Measurements from ENCODE around the gene GZMM. TPM values are rescaled to one million over a fixed set of nuclear protein-coding genes. Genes with fewer than 3 reads are reported as not detected.

Gene GZMM
- total RNA-seq, 1 experiment from 2014 or later: 0.59 TPM

- intact Hi-C loops (cut with micrococcal nuclease): no loop called here
- ATAC-seq (no peak), DNase-seq (ENCODE audit: low read depth, low spot score) (no peak)
- ChIA-PET RAD21 (ENCODE audit: low non-redundant PET in 1 of 2, low total read pairs in 2 of 2, uncharacterized antibody in 2 of 2, unreplicated experiment in 2 of 2) (interaction anchor here in 1 of 2 experiments (0.6 to 0.7 kb wide), 2 partner anchors 30 to 34 kb away, joined by 5 to 6 read pairs; no protein-coding TSS in a partner anchor), CTCF (no interaction called here), POLR2A (no interaction called here)
- Histone ChIP-seq H3K9me2 (ENCODE audit: insufficient read depth) (no peaks in the 10 kb centered on the region), H3K9me3 (ENCODE audit: control insufficient read depth in 1 of 2, insufficient read depth in 1 of 2, low read depth in 1 of 2, low read length in 2 of 2) (no peaks in the 10 kb centered on the region), H2AFZ (ENCODE audit: low read depth, low read length, poor library complexity, severe bottlenecking) (no peak overlapping the region), H3K4me1 (ENCODE audit: control insufficient read depth in 1 of 2, insufficient read depth in 2 of 2, low read length in 2 of 2) (peaks cover 2 to 9% of the 10 kb centered on the region in 2 experiments; a peak in 3 of 4 replicates), H3K36me3 (ENCODE audit: control insufficient read depth in 1 of 2, insufficient read depth in 2 of 2, low read length in 2 of 2) (peaks cover 19 to 48% of the 10 kb centered on the region in 2 experiments), H3K79me2 (ENCODE audit: insufficient read depth, low read length) (peaks cover 67% of the 10 kb centered on the region), H3K27ac (ENCODE audit: low read depth, low read length) (no peak overlapping the region), H4K20me1 (ENCODE audit: insufficient read depth) (peaks cover 6% of the 10 kb centered on the region; the same call in 1 of the 2 replicates), H3K4me3 (replicated peaks in 1 of 2; ENCODE audit: low read depth in 1 of 2, low read length in 2 of 2) (no peak overlapping the region), H3K9ac (ENCODE audit: low read length) (no peak overlapping the region), H3K4me2 (ENCODE audit: low read length) (no peak overlapping the region), H3K27me3 (ENCODE audit: insufficient read depth, low read length) (no peaks in the 10 kb centered on the region)
- TF ChIP-seq ELF1 (IDR thresholded peaks at IDR 0.05; ENCODE audit: borderline replicate concordance, low read depth): no peak
- no peak for TF ChIP-seq ATF3 (IDR thresholded peaks at IDR 0.05)
- no peak for TF ChIP-seq REST (IDR thresholded peaks at IDR 0.05; ENCODE audit: low read depth)
- no peak for TF ChIP-seq SRF (IDR thresholded peaks at IDR 0.05; ENCODE audit: low read depth)
- no peak for TF ChIP-seq ZBTB33 (IDR thresholded peaks at IDR 0.05; ENCODE audit: extremely low read depth, insufficient replicate concordance, low read length)
- TF ChIP-seq FOSL1 (IDR thresholded peaks at IDR 0.05; ENCODE audit: low read depth): no peak
- no peak for TF ChIP-seq SIN3A (IDR thresholded peaks at IDR 0.05; ENCODE audit: low read depth)
- TF ChIP-seq CEBPB (IDR thresholded peaks at IDR 0.05; ENCODE audit: low read depth): no peak
- TF ChIP-seq SP1 (IDR thresholded peaks at IDR 0.05; ENCODE audit: low read depth): no peak
- no peak for TF ChIP-seq CTCF (IDR thresholded peaks at IDR 0.05 in 2 of 3, conservative IDR thresholded peaks at IDR 0.05 in 1 of 3; ENCODE audit: borderline replicate concordance in 1 of 3, insufficient read depth in 1 of 3, low read depth in 2 of 3, low read length in 2 of 3)
- TF ChIP-seq ZFX (IDR thresholded peaks at IDR 0.05): no peak
- no peak for TF ChIP-seq ZNF274 (IDR thresholded peaks at IDR 0.05; ENCODE audit: low read depth, low read length)
- TF ChIP-seq JUND (IDR thresholded peaks at IDR 0.05): no peak
- TF ChIP-seq CBX3 (IDR thresholded peaks at IDR 0.05; ENCODE audit: low read depth): no peak
- TF ChIP-seq, protein P1, sequence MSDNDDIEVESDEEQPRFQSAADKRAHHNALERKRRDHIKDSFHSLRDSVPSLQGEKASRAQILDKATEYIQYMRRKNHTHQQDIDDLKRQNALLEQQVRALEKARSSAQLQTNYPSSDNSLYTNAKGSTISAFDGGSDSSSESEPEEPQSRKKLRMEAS (IDR thresholded peaks at IDR 0.05): no peak
- no peak for TF ChIP-seq POLR2A (IDR thresholded peaks at IDR 0.05; ENCODE audit: borderline replicate concordance, extremely low read depth, insufficient read depth, insufficient read length)
- no peak for TF ChIP-seq EGR1 (IDR thresholded peaks at IDR 0.05; ENCODE audit: low read depth)
- no TSS peak for BruUV-seq (replicated peaks)
These were observed 35.4 kb downstream of the GZMM start for GRCh38 chr19:579111-579841.

Measured in HCT116 (cell line).